Uterus (tissue), 2 donors: ENCODE results near the gene ZNF66.

Experiments
- POLR2A ChIP-seq, 2 donors: fragments of 450-650 bp; IDR thresholded peaks; one replicate each; pipeline ENCODE4 v1.6.1; 2016; ENCODE audit warnings: antibody characterized with exemption in 2 of 2, mild to moderate bottlenecking in 1 of 2, moderate library complexity in 1 of 2
- TF ChIP-seq, protein P1 (sequence below), 4 experiments: fragments of 200-600 bp in 2 of 4; fragments of 450-650 bp in 2 of 4; sonication (generic) in 2 of 4; IDR thresholded peaks; one replicate each; pipeline ENCODE4 v1.5.1; 2016 to 2019; ENCODE audit warnings: antibody characterized with exemption in 4 of 4, mild to moderate bottlenecking in 2 of 4, moderate library complexity in 1 of 4

DNA sequence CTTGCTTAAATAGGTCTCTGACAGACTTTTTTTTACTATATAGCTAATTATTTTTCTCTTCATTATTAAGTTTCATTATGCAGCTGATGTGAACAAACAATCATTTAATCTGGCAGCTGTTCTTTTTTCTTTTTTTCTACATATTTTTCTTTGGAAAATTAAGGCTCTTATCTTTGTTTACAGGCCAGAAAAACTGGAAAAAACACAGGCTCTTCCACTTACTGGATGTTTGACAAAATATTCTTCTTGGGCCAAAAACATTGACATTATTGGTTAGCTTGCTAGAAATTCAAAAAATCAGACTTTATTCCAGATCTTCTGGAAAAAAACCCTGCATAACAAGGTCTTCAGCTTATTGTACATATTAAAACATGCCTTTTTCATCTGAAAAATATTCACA, 15.7 kb downstream of the ZNF66 start:
- TF ChIP-seq, protein P1, sequence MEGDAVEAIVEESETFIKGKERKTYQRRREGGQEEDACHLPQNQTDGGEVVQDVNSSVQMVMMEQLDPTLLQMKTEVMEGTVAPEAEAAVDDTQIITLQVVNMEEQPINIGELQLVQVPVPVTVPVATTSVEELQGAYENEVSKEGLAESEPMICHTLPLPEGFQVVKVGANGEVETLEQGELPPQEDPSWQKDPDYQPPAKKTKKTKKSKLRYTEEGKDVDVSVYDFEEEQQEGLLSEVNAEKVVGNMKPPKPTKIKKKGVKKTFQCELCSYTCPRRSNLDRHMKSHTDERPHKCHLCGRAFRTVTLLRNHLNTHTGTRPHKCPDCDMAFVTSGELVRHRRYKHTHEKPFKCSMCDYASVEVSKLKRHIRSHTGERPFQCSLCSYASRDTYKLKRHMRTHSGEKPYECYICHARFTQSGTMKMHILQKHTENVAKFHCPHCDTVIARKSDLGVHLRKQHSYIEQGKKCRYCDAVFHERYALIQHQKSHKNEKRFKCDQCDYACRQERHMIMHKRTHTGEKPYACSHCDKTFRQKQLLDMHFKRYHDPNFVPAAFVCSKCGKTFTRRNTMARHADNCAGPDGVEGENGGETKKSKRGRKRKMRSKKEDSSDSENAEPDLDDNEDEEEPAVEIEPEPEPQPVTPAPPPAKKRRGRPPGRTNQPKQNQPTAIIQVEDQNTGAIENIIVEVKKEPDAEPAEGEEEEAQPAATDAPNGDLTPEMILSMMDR (IDR thresholded peaks at IDR 0.05): no peak
- no peak for TF ChIP-seq POLR2A (IDR thresholded peaks at IDR 0.05)
